ENCODE measurements around the gene PIK3AP1.

PIK3AP1 gene

DNA sequence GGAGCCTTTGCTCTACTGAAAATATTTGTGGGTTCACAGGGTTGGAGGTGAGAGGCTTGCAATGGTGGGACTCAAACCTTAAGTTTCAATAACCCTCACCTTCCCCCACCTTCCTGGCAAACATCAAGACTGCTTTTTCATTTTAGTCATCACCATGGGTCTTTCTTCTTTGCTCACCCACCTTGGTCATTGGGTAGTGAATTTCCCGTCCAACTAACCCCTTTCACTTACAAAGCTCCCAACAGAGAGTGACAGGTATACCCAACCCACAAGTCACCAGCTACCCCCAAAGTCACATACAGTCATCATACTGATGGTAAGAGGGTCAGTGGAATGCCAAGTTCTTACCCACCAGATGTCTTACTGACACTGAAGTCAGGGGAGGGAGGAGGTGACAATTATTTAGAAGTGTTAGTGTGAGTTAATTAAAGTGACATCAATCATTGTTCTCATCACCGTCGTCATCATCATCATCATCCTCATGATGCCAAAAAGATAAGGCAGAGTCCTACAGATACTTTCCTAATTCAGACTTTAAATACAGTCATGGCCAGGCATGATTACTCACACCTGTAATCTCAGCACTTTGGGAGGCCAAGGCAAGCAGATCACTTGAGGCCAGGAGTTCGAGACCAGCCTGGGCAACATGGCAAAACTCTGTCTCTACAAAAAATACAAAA is 49.0 kb downstream of the PIK3AP1 start:
- DNase-seq (ENCODE audit: low read depth), result no peak

DNA sequence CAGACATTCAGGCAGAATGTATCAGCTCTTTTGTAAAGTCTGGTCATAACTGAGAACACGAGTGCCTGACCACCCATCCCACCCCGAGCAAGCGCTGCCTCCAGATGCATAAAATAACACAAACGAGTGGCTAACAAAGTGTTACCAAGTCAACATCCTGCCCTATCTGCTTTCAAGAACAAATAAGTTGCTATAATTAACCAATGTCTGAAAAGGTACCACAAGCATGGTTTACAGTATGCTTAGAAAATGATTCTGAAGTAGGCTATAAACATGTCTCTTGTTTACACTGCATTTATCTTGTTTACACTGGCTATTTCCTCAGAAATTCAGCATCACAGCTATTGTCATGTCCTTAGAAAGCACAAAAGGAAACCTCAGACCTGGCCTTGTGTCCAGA is 49.5 kb downstream of the PIK3AP1 start:
- DNase-seq (ENCODE audit: low read depth), result no peak

GRCh38 chr10:96667401-96667800 is 52.9 kb downstream of the PIK3AP1 start:
- no peak for DNase-seq (ENCODE audit: low read depth)

- no peak for DNase-seq (ENCODE audit: low read depth)
Observed at GRCh38 chr10:96666741-96667140, 53.6 kb downstream of the PIK3AP1 start.

GRCh38 chr10:96665306-96665705 is 55.0 kb downstream of the PIK3AP1 start:
- no peak for DNase-seq (ENCODE audit: low read depth)

- no peak for DNase-seq (ENCODE audit: low read depth)
Observed at GRCh38 chr10:96664563-96664962, 55.8 kb downstream of the PIK3AP1 start.

DNA sequence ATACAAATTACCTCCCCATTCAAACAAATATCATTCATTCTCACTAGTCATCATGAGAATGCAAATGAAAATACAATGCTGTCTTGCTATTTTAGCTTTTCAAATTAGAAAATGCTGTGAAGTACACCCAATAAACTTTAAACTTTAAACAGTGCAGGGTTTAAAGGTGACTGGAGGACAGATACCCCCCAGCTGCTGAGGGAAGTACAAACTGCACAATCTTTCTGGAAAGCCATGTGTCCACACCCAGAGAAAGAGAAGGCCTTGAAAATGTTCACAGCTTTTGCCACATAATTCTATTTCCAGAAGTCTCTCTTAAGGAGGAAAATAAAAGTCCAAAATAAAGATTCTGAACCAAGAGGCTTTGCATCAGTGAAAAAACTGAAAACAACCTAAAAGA is 56.5 kb downstream of the PIK3AP1 start:
- no peak for DNase-seq (ENCODE audit: low read depth)

DNA sequence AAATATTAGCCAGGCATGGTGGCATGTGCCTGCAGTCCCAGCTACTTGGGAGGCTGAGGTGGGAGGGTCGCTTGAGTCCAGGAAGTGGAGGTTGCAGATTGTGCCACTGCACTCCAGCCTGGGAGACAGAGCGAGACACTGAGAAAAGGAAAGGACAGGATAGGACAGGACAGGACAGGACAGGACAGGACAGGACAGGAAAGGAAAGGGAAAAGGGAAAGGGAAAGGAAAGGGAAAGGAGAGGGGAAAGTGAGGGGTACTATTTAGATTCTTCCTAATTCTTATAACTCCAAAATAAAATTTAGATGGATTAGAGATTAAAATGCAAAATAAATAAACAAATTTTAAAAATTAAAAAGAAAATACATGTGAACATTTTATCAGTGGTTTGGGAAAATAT is 58.7 kb downstream of the PIK3AP1 start:
- no peak for DNase-seq (ENCODE audit: low read depth)

- no peak for DNase-seq (ENCODE audit: low read depth)
Observed at GRCh38 chr10:96660297-96660696, 60.0 kb downstream of the PIK3AP1 start.

GRCh38 chr10:96658844-96659243 is 61.5 kb downstream of the PIK3AP1 start:
- no peak for DNase-seq (ENCODE audit: low read depth)

DNA sequence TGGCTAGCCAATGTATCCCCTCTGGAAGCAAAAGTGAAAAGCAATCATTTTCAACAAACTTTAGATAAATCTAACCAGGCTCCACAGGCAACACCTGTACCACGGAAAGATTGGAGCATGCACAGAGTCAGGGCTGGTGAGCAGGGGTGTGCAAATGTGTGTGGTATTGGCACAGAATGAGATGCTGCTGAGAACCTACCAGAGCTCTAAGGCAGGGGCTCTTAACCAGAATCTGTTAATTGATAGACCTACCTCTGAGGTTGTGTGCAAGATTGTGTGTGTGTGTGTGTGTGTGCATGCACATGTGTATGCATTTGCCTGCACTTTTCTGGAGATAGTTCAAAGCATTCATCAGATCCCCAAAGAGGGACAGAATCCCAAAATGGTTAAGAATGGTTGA is 62.9 kb downstream of the PIK3AP1 start:
- DNase-seq (ENCODE audit: low read depth), result no peak

GRCh38 chr10:96656839-96657238 is 63.5 kb downstream of the PIK3AP1 start:
- DNase-seq (ENCODE audit: low read depth), result no peak

- no peak for DNase-seq (ENCODE audit: low read depth)
Observed at GRCh38 chr10:96656198-96656577, 64.1 kb downstream of the PIK3AP1 start.

GRCh38 chr10:96655461-96656197 is 64.7 kb downstream of the PIK3AP1 start:
- no peak for DNase-seq (ENCODE audit: low read depth)

DNA sequence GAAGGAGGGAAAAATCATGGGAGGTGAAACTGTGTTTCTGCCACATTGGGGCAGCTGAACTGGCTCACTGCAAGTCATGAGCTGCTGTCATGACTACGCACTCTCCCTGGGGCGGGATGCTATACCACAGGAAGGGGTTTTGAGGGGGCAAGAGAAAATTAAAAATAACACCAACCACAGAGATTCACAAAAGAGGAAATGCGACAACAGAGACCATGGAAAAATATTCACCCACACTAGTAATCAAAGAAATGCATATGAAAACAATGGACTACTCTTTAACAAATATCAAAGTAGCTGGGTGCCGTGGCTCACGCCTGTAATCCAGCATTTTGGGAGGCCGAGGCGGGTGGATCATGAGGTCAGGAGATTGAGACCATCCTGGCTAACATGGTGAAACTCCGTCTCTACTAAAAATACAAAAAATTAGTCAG is 68.3 kb downstream of the PIK3AP1 start:
- no peak for DNase-seq (ENCODE audit: low read depth)

DNA sequence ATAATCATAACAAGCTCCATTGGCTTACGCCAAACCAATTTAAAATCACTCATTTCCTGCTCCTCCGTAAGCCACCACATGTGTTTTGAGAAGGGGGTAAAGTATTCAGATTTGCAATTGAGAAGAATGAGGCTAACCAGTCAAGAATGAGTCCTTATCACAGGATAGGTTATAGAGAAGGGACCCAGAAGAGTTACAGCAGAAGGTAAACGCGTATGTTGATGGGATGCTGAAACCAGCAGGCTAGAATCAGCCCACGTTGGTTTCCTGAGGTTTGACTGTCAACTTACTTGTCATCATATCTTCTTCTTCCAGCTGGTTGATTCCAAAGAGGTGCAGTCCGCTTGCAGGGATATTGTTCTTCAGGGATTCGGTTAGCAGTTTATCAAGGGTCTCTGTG is 69.4 kb downstream of the PIK3AP1 start:
- DNase-seq (ENCODE audit: low read depth), result no peak

DNA sequence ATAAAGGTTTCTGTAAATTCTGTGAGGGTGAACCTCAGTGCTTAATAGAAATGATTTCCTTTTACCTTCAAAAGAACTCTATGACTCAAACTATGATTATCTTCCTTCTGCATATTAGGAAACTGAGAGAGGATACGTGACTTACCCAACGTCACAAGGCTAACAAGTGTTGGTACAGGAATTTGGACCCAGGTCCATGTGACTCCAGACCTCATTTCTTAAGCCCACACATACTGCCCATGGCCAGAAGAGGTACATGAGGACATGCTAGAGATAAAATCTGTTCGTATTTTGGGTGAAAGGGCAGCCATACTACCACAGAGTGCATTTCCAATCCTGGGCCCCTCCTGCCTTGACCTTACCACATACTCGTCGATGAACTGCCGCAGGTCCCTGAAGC is 72.0 kb downstream of the PIK3AP1 start:
- DNase-seq (ENCODE audit: low read depth), result no peak

DNA sequence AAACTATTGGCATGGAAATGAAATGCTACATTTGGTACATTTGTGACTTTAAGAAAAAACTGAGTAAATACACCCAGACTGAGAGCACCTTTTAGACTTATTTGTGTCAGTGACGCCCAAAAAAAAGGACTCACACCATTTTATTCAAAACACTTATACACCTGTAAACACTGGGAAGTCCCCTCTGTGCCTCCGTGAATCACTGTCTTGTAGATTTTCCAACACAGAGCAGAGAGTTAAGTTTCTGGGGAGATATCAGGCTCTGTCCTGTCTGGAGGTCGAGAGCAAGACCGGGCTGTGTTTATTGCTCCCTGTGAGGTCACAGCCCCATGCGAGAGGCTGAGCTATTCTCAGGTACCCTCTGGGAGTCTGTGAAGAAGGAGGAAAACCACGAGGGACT is 72.8 kb downstream of the PIK3AP1 start:
- no peak for DNase-seq (ENCODE audit: low read depth)

DNA sequence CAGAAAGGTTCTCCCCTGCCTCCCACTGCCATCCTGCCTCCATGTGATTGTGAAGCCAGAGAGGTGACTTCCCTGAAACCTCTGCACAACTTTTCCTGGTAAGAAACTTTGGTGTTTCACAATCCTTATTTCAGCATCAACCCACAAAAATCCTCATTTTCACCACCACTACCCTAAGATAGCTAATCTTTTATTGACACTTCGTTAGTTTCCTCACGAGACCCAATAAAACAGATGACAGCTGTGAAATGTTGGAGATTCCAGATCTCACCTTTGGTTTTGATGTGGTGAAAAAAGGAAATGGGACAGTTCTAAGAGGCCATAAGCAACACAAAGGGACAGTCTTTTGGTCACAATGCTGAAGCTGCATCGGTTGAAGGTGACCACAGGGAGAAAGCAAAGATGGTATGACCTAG is 73.6 kb downstream of the PIK3AP1 start:
- no peak for DNase-seq (ENCODE audit: low read depth)

- no peak for DNase-seq (ENCODE audit: low read depth)
Observed at GRCh38 chr10:96646301-96646700, 74.0 kb downstream of the PIK3AP1 start.

DNA sequence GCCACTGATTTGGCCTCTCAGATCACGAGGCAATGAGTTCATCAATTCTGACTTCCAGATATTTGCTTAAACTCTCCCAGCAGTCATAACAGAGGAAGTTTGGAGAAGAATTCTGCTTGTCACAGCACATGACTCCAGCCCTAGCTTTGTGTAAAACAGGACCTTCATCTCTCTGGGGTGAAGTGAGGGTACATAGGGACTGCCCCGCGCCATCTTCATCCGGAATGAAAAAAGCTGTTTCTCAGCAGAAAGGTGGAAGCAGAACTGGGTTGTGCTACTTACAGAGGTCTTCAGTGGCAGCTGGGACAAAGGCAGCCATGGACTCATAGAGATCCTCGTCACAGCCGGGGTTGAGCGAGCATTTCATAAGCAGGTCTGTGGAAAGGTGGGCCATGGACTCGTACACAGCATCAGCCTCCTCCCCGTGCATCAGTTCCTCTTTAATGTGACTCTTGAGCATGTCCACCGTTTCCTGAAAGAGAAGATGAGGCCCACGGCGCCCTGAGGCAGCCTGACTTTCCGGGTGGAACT is 75.1 kb downstream of the PIK3AP1 start:
- no peak for DNase-seq (ENCODE audit: low read depth)

GRCh38 chr10:96643920-96644319 is 76.4 kb downstream of the PIK3AP1 start:
- no peak for DNase-seq (ENCODE audit: low read depth)

GRCh38 chr10:96642973-96643372 is 77.3 kb downstream of the PIK3AP1 start:
- no peak for DNase-seq (ENCODE audit: low read depth)

- no peak for DNase-seq (ENCODE audit: low read depth)
Observed at GRCh38 chr10:96642530-96642929, 77.8 kb downstream of the PIK3AP1 start.

Data from CMK (cell line).